HEK293 (cell line): ENCODE measurements around the gene SEMA3F.

Experiments used
- CTCF ChIA-PET: fragments of 350-600 bp; formaldehyde crosslinking; extraction: SDS; loops from one replicate; lab custom pipeline; 2021; ENCODE audit warnings: antibody characterized with exemption; lab: Yijun Ruan, JAX
- POLR2A ChIA-PET: fragments of 300-600 bp; formaldehyde crosslinking; extraction: SDS; loops from one replicate; lab custom pipeline; 2020; ENCODE audit warnings: antibody characterized with exemption, inconsistent platforms; lab: Yijun Ruan, JAX
- H3K27ac ChIP-seq: fragments of 200-500 bp; sonication (Bioruptor generic); 2 replicates; pipeline ENCODE4 v1.5.1; 2014; ENCODE audit warnings: low read depth, low read length, control low read depth, inconsistent platforms; ENCODE audit errors: extremely low read depth
- H3K36me3 ChIP-seq, 2 experiments: fragments of 200-500 bp in 1 of 2; sonication (Bioruptor generic) in 1 of 2; 1 replicate in 1 of 2; 2 replicates in 1 of 2; pipeline ENCODE4 v1.5.1; 2014 to 2017; ENCODE audit warnings: inconsistent platforms in 2 of 2, low read length in 2 of 2; ENCODE audit not compliant: control insufficient read depth in 2 of 2, insufficient read depth in 1 of 2
- H3K4me1 ChIP-seq: fragments of 200-500 bp; sonication (Bioruptor generic); 2 replicates; pipeline ENCODE4 v1.5.1; 2014; ENCODE audit warnings: mild to moderate bottlenecking, low read length, inconsistent platforms; ENCODE audit not compliant: control insufficient read depth, insufficient read depth
- H3K4me3 ChIP-seq: 2 replicates; pipeline ENCODE4 v1.5.1; 2011; ENCODE audit warnings: low read depth, mild to moderate bottlenecking, control low read depth, low read length, moderate library complexity
- H3K9me3 ChIP-seq: fragments of 200-500 bp; sonication (Bioruptor generic); 2 replicates; pipeline ENCODE4 v1.5.1; 2014; ENCODE audit warnings: low read depth, low read length, inconsistent platforms; ENCODE audit not compliant: control insufficient read depth, insufficient read depth
- BCL11A ChIP-seq: fragments of 450-650 bp; formaldehyde crosslinking; IDR thresholded peaks from 2 replicates; pipeline ENCODE4 v1.5.1; 2016; ENCODE audit warnings: low read depth, missing biosample characterization, missing genetic modification characterization
- BCL11B ChIP-seq: fragments of 450-650 bp; formaldehyde crosslinking; IDR thresholded peaks from 2 replicates; pipeline ENCODE4 v1.5.1; 2016; ENCODE audit warnings: low read depth, missing biosample characterization, missing genetic modification characterization
- EGR2 ChIP-seq: fragments of 450-650 bp; formaldehyde crosslinking; IDR thresholded peaks from 2 replicates; pipeline ENCODE4 v1.5.1; 2016; ENCODE audit warnings: low read depth, missing biosample characterization, missing genetic modification characterization
- HIC1 ChIP-seq: fragments of 450-650 bp; formaldehyde crosslinking; IDR thresholded peaks from 2 replicates; pipeline ENCODE4 v1.5.1; 2016; ENCODE audit warnings: missing biosample characterization, missing genetic modification characterization
- IKZF3 ChIP-seq: fragments of 450-650 bp; IDR thresholded peaks from 2 replicates; pipeline ENCODE4 v1.5.0; 2018; ENCODE audit warnings: missing biosample characterization, mild to moderate bottlenecking, missing genetic modification characterization, moderate library complexity
- KLF17 ChIP-seq: fragments of 450-650 bp; formaldehyde crosslinking; IDR thresholded peaks from 2 replicates; pipeline ENCODE4 v1.5.1; 2016; ENCODE audit warnings: missing biosample characterization, missing genetic modification characterization
- RBAK ChIP-seq: fragments of 450-650 bp; formaldehyde crosslinking; IDR thresholded peaks from 2 replicates; pipeline ENCODE4 v1.5.1; 2016; ENCODE audit warnings: missing biosample characterization, missing genetic modification characterization
- TCF7L2 ChIP-seq: IDR thresholded peaks from 2 replicates; pipeline ENCODE4 v1.6.1; 2011; ENCODE audit warnings: low read depth, mild to moderate bottlenecking, inconsistent platforms, low read length, moderate library complexity, borderline replicate concordance
- ZBTB20 ChIP-seq: fragments of 450-650 bp; formaldehyde crosslinking; IDR thresholded peaks from 2 replicates; pipeline ENCODE4 v1.5.1; 2016; ENCODE audit warnings: missing biosample characterization, missing genetic modification characterization
- ZBTB49 ChIP-seq: fragments of 450-650 bp; formaldehyde crosslinking; IDR thresholded peaks from 2 replicates; pipeline ENCODE4 v1.5.1; 2016; ENCODE audit warnings: missing biosample characterization, missing genetic modification characterization, low read depth
- ZNF23 ChIP-seq: fragments of 450-650 bp; formaldehyde crosslinking; IDR thresholded peaks from 2 replicates; pipeline ENCODE4 v1.5.1; 2016; ENCODE audit warnings: missing biosample characterization, missing genetic modification characterization, borderline replicate concordance
- ZNF311 ChIP-seq: fragments of 450-650 bp; formaldehyde crosslinking; IDR thresholded peaks from 2 replicates; pipeline ENCODE4 v1.5.1; 2017; ENCODE audit warnings: missing biosample characterization, missing genetic modification characterization, borderline replicate concordance
- ZNF394 ChIP-seq: fragments of 450-650 bp; formaldehyde crosslinking; IDR thresholded peaks from 2 replicates; pipeline ENCODE4 v1.5.1; 2016; ENCODE audit warnings: missing biosample characterization, missing genetic modification characterization, mild to moderate bottlenecking, moderate library complexity, borderline replicate concordance
- ZNF416 ChIP-seq: fragments of 450-650 bp; formaldehyde crosslinking; IDR thresholded peaks from 2 replicates; pipeline ENCODE4 v1.5.1; 2016; ENCODE audit warnings: missing biosample characterization, missing genetic modification characterization
- ZNF510 ChIP-seq: fragments of 450-650 bp; formaldehyde crosslinking; IDR thresholded peaks from 2 replicates; pipeline ENCODE4 v1.5.1; 2018; ENCODE audit warnings: mild to moderate bottlenecking, missing genetic modification characterization, missing biosample characterization; ENCODE audit not compliant: insufficient replicate concordance
- ZNF514 ChIP-seq: fragments of 450-650 bp; formaldehyde crosslinking; IDR thresholded peaks from 2 replicates; pipeline ENCODE4 v1.5.1; 2016; ENCODE audit warnings: missing biosample characterization, missing genetic modification characterization
- ZNF521 ChIP-seq: fragments of 450-650 bp; formaldehyde crosslinking; IDR thresholded peaks from 2 replicates; pipeline ENCODE4 v1.5.1; 2017; ENCODE audit warnings: missing biosample characterization, mild to moderate bottlenecking, missing genetic modification characterization
- ZNF623 ChIP-seq: fragments of 450-650 bp; formaldehyde crosslinking; IDR thresholded peaks from 2 replicates; pipeline ENCODE4 v1.5.1; 2016; ENCODE audit warnings: missing biosample characterization, missing genetic modification characterization
- ZNF664 ChIP-seq: fragments of 450-650 bp; formaldehyde crosslinking; IDR thresholded peaks from 2 replicates; pipeline ENCODE4 v1.5.1; 2016; ENCODE audit warnings: missing biosample characterization, missing genetic modification characterization
- ZNF670 ChIP-seq: fragments of 450-650 bp; formaldehyde crosslinking; IDR thresholded peaks from 2 replicates; pipeline ENCODE4 v1.5.1; 2016; ENCODE audit warnings: missing biosample characterization, missing genetic modification characterization, low read depth
- ZNF76 ChIP-seq: fragments of 450-650 bp; formaldehyde crosslinking; IDR thresholded peaks from 2 replicates; pipeline ENCODE4; 2016; ENCODE audit warnings: low read depth, missing biosample characterization, missing genetic modification characterization, borderline replicate concordance
- ZNF843 ChIP-seq: fragments of 450-650 bp; formaldehyde crosslinking; IDR thresholded peaks from 2 replicates; pipeline ENCODE4 v1.5.1; 2016; ENCODE audit warnings: missing biosample characterization, missing genetic modification characterization
- TF ChIP-seq, protein P1 (sequence below): fragments of 450-650 bp; formaldehyde crosslinking; IDR thresholded peaks from 2 replicates; pipeline ENCODE4 v1.5.1; 2016; ENCODE audit warnings: missing biosample characterization, missing genetic modification characterization
- TF ChIP-seq, protein P2 (sequence below): fragments of 450-650 bp; formaldehyde crosslinking; IDR thresholded peaks from 2 replicates; pipeline ENCODE4 v1.5.1; 2016; ENCODE audit warnings: missing biosample characterization, missing genetic modification characterization

Gene SEMA3F

DNA sequence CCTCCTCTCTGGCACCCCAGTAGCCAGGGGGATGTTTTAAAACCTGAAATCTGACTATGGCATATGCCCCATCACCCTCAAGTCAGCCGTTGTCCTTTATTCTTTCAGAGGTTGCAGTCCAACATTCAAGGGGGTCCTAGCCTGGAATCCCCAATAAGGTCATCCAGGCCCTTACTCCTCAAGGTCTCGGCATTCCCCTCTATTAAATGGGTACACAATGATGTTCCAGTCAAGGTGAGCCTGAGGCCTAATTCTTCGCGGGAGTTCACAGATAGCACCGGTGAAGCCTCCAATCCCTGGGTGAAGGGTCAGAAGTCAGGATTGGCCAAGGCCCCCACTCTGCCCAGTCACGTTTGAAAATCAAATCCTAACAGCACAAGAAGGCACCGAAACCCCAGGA, 8.1 kb upstream of the SEMA3F start:
- ChIA-PET CTCF (no interaction called here), POLR2A (no interaction called here)
- H3K36me3 ChIP-seq: no peaks in the 10 kb centered on the region
- H3K9me3 ChIP-seq: no peaks in the 10 kb centered on the region
- TF ChIP-seq BCL11A (tag by site-specific recombination): no peak
- no peak for TF ChIP-seq ZNF623
- no peak for TF ChIP-seq ZNF514
- no peak for TF ChIP-seq ZNF843
- no peak for TF ChIP-seq EGR2 (tag by site-specific recombination)
- no peak for TF ChIP-seq ZNF416 (tag by site-specific recombination)
- TF ChIP-seq ZNF670: no peak
- TF ChIP-seq TCF7L2: no peak
- TF ChIP-seq, protein P1, sequence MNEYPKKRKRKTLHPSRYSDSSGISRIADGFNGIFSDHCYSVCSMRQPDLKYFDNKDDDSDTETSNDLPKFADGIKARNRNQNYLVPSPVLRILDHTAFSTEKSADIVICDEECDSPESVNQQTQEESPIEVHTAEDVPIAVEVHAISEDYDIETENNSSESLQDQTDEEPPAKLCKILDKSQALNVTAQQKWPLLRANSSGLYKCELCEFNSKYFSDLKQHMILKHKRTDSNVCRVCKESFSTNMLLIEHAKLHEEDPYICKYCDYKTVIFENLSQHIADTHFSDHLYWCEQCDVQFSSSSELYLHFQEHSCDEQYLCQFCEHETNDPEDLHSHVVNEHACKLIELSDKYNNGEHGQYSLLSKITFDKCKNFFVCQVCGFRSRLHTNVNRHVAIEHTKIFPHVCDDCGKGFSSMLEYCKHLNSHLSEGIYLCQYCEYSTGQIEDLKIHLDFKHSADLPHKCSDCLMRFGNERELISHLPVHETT (tag by site-specific recombination): no peak
- no peak for TF ChIP-seq ZBTB20
- no peak for TF ChIP-seq IKZF3
- TF ChIP-seq ZNF521: no peak
- no peak for TF ChIP-seq BCL11B (tag by site-specific recombination)
- no peak for TF ChIP-seq KLF17 (tag by site-specific recombination)
- no peak for TF ChIP-seq ZBTB49 (tag by site-specific recombination)
- H3K4me3 ChIP-seq: no peak overlapping the region
- H3K4me1 ChIP-seq: no peaks in the 10 kb centered on the region
- no peak overlapping the region for H3K27ac ChIP-seq

DNA sequence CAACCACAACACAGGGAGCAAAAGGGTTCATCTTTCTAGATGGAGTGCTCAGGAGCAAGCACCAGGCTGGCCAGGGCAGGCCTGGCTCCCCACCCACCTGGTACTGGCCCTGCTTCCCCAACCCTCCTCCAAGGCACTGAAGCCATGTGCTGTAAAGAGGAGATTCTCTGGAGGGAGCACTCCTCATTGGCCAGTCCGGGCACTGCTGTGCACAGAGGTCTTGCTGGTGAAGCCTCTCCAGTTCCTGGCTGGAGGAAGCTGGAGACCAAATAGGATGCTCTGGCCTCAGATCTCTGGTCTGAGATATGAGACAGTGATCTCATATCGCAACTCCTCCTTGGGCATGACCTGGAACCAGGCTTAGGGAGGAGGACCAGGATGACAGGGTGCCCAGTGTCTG, 7.7 kb upstream of the SEMA3F start:
- no peaks in the 10 kb centered on the region for H3K36me3 ChIP-seq
- H3K4me1 ChIP-seq: no peaks in the 10 kb centered on the region
- POLR2A ChIA-PET: no interaction called here
- TF ChIP-seq ZNF510: no peak
- no peak for TF ChIP-seq ZNF394 (tag by site-specific recombination)
- TF ChIP-seq RBAK (tag by site-specific recombination): no peak
- TF ChIP-seq, protein P2, sequence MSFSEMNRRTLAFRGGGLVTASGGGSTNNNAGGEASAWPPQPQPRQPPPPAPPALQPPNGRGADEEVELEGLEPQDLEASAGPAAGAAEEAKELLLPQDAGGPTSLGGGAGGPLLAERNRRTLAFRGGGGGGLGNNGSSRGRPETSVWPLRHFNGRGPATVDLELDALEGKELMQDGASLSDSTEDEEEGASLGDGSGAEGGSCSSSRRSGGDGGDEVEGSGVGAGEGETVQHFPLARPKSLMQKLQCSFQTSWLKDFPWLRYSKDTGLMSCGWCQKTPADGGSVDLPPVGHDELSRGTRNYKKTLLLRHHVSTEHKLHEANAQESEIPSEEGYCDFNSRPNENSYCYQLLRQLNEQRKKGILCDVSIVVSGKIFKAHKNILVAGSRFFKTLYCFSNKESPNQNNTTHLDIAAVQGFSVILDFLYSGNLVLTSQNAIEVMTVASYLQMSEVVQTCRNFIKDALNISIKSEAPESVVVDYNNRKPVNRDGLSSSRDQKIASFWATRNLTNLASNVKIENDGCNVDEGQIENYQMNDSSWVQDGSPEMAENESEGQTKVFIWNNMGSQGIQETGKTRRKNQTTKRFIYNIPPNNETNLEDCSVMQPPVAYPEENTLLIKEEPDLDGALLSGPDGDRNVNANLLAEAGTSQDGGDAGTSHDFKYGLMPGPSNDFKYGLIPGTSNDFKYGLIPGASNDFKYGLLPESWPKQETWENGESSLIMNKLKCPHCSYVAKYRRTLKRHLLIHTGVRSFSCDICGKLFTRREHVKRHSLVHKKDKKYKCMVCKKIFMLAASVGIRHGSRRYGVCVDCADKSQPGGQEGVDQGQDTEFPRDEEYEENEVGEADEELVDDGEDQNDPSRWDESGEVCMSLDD (tag by site-specific recombination): no peak
- no peak for TF ChIP-seq HIC1
- TF ChIP-seq ZNF664 (tag by site-specific recombination): no peak
- no peak for TF ChIP-seq ZNF23
- no peak for TF ChIP-seq ZNF311 (tag by site-specific recombination)
- no peak for TF ChIP-seq ZNF76 (tag by site-specific recombination)
- TF ChIP-seq, all 188 proteins: peak for 0
- Histone ChIP-seq H3K4me3 (no peak overlapping the region), H3K27ac (no peak overlapping the region), H3K9me3 (no peaks in the 10 kb centered on the region)
- CTCF ChIA-PET: no interaction called here
